ENCODE data around the gene CTDSPL.

GRCh38 chr3:37862219-37862902 lies 681 bp downstream of the CTDSPL start:
- no peak for TF ChIP-seq POLR2AphosphoS5 (IDR thresholded peaks at IDR 0.05; ENCODE audit: low read depth, low read length)
- TF ChIP-seq POLR2A (IDR thresholded peaks at IDR 0.05; ENCODE audit: low read depth, low read length): no peak

Data from GM12892 (cell line).